HG02759 (cell line): ENCODE data around the gene ERCC6L2.

Source experiments
- ATAC-seq: cut with Tn5 transposase; IDR thresholded peaks from one replicate; pipeline ENCODE4 v1.9.1; 2021; ENCODE audit warnings: mild to moderate bottlenecking, moderate library complexity; ENCODE audit not compliant: unreplicated experiment

ERCC6L2 gene

DNA sequence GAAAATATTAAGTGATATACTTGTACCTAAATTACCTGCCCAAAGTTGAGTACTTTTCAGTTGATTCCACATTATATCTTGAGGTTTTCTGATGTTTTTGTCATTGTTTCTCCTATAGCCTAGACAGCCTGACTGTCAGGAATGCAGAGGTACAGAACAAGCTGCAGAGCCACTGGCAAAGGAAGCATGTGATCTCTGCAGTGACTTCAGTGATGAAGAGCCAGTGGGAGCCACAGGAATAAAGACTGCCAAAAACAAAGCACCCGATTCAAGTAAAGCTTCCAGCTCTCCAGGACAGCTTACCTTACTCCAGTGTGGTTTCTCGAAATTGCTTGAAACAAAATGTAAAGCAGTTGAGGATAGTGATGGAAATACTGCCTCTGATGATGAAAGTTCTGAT lies 96.3 kb downstream of the ERCC6L2 start:
- ATAC-seq: no peak

DNA sequence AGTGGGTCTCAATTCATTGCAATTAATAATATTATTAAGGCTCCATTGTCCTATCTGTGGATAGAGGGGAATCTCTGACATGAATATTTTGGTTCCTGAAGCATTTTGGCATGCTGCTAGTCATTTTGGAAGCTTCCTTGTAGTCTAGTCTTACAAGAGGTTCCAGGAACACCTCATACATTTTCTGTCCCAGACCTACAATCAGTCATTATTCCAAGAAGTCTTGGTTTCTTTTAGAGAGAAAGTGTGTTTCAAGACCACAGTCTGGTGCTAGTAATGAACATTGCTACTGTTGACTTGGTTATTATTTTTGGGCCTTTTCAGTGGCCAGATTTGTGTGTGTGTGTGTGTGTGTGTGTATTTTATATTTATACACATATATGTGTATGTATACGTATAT lies 98.9 kb downstream of the ERCC6L2 start:
- ATAC-seq: no peak

DNA sequence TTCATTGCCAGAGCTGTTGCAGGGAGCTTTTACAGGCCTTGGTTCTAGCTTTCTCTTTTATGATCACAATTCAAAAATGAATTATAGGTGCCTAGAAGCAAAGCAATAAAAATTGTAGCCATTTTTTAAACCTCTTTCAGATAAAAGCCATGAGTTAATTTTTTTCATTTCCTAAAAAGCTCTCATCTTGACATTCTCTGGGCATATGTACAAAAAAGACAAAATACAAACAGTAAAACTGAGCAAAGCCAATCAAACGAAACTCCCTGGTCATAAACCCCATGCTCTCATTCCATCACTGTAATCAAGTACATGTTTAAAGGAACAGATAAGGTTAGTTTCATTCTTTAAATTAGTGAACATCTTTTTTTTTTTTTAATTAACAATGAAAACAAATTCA lies 101.9 kb downstream of the ERCC6L2 start:
- ATAC-seq: no peak

DNA sequence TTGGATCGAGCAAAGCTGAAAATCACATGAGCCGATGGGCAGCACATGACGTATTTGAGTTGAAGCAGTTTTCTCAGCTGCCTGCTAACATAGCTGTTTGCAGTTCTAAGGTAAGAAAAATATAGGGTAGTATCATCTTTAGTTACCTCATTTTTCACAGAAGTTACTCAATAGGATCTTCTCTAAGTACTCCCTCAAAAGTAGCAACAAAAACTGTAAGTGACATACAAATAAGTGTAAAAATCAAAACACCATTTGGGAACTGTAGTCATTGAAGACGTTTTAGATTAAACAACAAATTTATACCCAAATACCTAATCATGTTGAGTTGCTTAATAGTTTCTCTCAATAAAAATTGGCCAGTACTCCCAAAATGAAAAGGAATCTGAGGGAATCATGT lies 102.6 kb downstream of the ERCC6L2 start:
- ATAC-seq: no peak

DNA sequence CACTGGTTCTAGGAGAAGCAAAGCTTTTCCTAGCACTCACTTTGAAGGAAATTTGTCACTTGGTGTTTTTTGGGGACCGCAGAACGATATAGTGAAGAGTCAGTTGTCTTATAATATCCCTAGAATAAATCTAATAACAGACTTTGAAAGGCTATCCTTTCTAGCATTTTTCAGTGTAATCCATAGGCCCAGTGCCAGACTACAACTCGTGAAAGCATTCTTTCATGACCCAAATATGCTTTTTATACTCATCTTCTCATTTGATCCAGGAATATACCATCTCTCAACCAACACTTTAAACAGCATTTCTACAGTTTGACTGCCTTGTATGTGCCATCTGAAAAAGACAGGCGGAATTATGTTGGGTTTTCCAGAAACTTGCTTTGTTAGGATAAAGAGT lies 104.0 kb downstream of the ERCC6L2 start:
- ATAC-seq: no peak

DNA sequence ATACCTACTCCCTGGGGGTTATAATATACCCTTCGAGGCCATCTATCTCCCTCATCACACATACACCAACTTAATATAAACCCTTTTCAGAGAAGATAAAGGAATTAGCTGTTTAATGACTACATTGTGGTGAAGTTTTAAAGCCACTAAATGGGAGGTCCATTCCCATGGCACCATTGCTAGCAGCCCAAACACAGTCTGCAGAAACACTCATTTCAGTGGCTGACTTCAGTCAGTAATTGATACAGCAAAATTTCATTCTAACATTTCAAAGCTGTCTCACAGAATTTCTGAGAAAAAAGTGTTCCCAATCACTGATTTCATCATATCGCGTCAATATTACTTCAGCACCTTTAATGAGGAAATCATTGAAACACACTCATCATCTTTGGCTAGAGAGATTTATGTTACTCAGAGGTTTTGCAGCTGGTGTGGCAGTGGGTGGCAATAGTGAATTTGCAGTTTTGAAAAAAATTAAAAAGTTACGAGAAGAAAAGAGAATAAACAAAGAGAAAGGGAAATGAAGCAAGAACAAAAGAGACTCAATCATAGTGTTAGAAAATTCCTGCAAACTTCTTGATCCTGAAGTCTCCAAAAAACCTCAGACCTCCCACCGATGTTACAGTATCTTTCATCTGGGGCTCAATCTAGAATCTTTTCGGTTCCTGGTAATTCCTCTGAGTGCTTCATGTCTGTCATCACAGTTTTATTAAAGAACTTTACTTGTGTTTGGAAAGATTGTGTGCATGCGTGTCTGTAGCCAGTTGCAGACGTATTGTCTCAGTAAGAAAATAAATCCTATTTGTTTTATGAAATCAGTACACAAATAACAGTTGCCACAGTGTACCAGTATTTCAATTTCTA lies 105.0 kb downstream of the ERCC6L2 start:
- no peak for ATAC-seq

DNA sequence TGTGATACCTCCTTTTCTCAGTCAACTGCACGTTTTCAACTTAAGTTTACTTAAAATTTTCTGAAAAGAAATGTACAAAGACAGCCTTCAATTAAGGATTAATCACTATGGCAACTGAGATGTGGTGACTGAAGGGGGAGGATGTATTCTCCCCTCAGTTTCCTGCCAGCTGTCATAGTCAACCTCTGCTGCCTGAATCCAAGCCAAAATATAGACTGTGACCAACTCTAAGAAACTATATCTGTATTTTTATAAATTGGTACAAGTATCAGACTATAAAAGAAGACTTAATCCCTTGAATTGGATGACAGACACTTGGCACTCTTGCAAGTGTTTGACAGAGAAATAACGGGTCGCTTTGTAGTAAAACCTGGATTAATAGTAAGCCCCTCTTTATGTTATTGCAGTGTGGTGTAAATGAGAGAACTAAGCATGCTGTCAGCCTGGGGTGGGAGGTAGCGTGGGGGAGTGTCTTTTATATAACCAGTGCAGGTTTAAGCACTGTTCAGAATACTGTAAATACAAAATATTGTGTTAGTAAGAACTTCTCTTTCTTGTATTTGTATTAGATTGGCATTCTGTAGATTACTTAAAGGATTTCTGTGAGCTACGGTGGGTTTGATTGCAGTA lies 106.4 kb downstream of the ERCC6L2 start:
- ATAC-seq: no peak

DNA sequence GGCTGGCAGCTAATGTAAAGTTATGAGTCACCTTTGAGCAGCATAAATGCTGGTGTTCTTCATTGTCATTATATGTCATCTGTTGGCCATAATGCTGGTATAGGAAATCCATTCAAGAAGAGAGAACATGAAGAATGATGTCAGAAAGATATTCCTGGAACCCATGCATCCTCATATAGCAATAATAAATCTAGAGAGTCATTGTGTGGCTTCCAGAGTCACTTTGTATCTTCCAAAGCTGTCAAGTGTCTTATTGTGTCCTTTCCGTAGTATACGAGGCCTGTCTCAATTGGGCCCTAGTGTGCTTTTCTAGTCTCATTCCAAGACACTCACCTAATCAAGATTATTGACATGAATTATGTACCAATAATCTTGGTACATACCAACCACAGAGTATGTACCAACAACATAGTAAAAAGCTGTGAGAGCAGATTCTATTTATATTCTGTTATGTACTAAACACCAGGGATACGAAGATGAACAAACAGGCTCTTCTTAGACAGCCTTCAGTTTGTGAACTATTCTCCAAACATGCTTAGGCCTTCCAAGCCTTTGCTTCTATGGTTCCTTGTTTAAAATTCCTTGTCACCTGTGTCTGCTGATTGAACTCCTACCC lies 110.1 kb downstream of the ERCC6L2 start:
- ATAC-seq: no peak

DNA sequence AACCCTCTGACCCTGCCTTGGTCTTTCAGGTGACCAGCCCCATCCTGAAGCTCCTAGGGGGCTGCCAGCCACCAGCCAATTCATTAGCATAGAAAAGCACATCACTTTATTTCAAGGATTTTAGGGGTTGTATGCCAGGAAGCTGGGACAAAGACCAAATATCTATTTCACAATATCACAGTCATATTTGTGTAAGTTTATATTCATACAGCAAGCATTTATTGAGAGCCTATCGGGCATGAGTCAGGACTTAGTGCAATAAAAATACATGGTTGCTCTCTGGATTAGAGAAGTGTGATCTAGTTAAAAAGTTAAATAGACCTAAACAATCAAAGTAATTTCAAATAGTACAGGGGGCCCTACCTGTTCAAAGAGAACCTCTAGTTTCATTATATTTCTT lies 113.8 kb downstream of the ERCC6L2 start:
- ATAC-seq: no peak

DNA sequence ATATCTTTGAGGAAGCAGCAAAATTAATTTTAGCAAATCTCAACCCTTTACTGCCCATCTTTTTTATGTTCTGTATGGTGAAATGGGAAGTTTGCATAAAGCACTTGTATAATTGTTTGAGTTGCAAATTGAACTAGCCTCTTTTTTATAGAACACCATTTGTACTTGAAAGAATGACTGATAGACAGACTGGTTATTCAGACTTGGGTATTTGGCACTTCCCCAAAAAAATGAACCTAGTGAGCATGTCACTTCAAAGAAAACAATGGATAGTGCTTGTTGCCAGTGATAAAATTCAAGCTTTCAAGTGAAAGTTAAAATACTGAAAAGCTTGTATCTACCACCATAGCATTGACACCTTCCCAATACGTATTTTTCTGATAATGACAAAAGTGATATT lies 115.8 kb downstream of the ERCC6L2 start:
- ATAC-seq: no peak

DNA sequence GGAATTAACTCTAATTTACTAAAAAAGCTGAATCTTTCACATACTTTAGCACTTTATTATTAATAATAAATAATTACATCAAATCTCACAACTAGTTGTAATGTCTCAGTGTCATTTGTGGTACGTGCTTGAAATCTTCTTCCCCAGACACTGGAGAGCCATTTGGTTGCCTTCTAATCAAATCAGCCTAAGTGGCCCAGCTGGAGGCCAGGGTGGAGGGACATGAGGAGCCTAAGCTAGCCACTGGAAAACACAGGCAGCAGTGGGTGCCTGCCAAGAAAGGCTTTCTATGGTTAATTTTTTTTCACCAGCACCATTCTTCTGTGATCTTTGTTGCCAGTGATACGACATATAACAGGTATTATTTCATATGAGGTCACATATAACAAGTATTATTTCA lies 117.0 kb downstream of the ERCC6L2 start:
- no peak for ATAC-seq

DNA sequence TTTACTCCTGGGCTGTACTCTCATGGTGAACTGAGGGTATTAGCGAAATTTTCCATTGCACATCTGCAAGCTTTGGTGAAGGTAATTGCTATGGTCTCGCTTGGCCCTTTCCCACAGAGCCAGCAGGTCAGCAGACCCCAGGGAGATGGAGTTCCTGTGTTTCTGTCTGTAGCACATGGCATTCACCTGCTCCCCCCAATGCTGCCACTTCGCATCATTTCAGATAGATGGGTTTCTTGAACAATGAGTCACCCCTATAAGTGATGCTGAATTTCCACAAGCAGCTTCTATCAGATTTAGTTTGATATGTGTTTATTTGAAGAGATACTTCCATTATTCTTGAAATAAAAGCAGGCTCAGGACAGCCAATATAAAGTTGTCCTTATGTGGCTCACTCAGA lies 117.8 kb downstream of the ERCC6L2 start:
- ATAC-seq: no peak

DNA sequence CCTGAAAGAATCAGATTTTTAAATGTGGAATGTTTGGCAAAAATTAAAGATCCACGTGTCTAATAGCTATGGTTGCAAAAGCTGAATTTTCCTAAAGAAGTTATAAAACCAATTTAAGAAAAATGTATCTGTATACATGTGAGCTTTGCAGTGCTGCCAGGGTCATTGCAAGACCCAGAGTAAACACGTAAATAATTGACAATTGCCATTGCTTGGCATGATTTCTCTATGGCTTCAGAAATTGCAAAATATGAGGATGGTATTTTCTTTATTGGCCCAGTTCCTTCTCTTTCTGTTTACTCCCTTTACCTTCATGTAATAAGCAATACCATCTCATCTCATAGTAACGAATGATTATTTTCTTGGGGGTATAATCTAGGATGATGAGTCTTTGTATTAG lies 123.9 kb downstream of the ERCC6L2 start:
- no peak for ATAC-seq

DNA sequence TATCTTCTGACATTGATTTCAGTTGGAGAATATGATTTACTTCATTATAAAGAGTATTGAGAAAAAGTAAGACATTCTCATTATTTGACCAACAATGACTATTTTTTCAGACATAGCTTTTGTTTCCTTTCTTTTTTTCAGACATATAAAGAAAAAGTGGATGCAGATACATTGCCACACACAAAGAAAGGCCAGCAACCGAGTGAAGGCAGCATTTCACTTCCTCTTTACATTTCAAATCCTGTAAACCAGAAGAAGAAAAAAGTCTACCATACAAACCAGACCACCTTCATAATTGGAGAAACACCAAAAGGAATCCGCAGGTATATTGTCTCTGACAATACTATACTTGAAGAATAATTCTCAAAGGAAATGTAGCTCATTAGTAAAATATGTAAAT lies 128.9 kb downstream of the ERCC6L2 start:
- ATAC-seq: no peak

DNA sequence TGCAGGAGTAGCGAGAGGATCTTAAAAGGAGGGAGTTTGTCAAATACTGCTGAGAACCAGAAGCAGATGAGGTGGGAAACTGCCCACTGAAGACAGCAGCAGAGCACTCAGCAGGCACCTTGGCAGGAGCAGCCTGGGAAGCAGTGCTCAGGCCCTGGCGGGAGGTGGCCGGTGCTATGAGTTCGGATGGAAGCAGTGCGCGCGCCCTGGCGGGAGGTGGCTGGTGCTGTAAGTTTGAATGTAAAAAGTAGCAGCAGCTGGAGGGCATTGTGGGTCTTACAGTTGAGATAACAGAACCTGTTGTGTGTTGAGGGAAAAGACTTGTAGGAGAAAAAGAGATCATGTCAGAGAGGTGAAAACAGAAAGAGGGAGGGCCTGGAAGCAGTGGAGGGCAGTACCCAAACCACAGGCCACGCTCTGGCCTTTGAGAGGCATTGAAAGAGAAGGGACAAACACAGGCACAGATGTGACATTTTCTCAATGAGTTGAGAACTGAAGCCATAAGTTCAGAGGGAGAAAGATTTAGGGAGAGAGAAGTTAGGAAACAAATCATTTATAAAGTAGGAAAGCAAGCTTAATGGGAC lies 130.9 kb downstream of the ERCC6L2 start:
- no peak for ATAC-seq

DNA sequence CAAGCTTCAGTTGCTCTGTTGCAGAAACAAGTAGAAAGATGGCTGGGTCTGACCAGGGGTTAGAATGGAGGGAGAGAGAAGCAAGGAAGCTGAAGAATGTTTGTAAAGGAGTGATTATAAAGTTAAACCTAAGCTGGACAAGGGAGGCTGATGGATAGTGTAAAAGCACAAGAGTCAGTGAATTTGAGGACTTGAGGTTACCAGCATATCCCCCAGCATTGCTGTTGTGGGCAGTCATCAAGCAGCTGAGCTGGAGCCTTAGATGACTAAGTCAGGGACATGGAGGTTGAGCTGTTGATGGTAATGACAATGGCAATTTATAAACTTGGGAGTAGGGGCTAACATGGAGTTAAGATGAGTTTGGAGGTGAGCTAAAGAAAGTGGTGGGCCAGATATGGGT lies 131.5 kb downstream of the ERCC6L2 start:
- no peak for ATAC-seq

DNA sequence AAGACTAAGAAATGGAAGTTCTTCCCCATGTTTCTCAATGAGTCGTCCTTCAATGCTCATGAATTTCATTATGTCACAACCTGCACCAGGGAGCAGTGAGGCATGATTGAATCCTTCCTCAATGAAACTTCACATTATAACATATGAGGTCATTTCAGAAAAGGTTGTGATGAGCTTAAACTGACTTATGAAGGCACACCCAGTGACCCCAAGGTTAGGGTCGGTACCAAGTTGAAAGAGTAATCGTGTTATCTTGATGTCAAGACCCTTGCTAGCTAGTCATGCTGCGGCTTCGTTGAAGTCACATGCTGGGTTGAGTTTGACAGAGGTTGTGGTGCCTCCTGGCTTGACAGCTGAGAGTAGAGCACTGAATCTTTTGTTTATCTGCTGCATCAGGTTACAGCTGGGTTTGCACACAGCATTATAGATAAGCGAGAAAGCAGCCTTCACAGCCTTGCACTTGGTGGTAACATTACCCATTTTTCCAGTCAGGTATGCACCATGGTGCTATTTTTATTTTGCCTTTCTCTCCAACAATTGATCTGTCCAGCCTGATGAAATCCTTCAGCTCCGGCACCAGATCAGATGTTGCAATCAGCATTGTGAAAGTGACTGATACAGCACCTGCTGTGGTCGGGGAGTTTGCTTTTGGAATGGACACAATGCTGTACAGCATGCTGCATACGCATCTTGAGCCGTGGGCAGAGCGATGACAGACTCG lies 133.2 kb downstream of the ERCC6L2 start:
- ATAC-seq: no peak

DNA sequence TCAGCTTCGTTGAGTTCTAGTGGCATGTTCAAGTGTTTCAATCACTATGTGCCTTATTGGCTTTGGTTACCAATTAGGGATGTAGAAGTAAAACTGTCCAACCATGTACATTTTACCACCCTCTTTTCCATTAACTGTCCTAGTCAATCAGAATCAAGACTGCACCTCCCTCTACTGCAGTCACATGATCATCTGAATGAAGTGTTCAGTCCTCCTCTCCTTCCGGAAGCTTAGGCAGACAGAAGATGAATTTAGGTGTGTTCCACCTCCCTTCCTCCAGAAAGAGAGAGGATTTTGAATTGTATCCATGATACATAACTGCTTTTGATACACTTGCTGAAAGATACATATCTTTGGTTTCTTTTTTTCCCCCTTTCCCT lies 133.7 kb downstream of the ERCC6L2 start:
- no peak for ATAC-seq

DNA sequence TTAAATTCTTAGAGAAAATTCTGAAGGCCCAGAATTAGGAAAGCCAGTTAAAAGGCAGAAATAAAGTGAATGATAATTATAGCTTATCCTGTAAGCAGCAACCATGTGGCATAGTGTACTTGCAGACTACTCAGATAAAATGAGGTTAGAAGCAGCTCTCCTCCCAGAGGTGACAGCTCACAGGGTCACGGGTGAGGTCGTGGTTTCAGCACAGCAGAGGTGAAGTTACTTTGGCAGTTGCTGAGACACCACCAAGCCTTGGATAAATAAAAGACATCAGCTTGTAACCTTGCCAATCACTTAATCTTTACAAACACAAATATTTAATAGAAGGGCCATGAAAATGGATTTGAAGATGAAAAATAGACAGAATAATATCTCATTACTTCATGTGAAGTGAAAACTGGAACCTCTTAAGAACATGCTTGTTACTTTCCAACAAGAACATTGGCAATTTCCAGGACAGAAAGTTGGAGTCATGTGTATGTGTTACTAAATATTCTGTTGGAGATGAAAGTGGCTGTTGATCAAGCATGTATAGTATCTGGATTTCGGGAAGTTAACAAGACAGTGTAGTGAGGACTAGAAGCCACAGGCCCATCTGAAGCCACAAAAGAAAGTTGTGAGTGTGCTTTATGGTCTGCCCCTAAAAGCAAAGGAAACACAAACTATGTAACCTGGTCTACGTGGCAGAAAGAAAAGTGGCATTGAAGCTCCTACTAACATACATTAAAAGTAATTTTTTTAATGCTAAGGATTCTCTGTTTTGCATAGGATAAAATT lies 134.4 kb downstream of the ERCC6L2 start:
- ATAC-seq: no peak

DNA sequence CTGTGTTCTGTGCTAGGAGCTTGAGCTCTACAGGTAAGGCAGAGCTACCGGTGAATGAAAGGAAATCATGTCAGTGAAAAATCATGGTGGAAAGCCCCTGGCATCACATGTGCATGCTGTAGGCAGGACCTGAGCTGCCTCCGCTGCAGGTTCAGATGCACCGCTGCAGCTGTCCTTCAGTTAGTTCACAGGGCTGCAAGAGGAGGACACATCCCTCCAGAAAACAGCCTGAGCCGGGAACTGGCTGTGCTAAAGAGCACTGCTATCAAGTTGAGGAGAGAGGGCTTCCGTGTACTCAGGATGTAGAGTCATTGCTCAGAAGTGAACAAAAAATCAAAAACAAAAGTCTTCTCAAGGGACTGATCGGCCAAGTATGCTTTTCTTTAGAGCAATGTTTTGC lies 138.6 kb downstream of the ERCC6L2 start:
- no peak for ATAC-seq
